GM21576 (cell line): ENCODE results near the gene ST13.
A peak's percentile ranks its signal among the peaks of the same experiment; 100 is the strongest.
"Not testable (repeated sequence)": the region's sequence is repeated elsewhere in the genome, so short reads cannot be mapped to it uniquely, and the experiment has no call there.

ENCODE experiments used
- ATAC-seq: cut with Tn5 transposase; IDR thresholded peaks from one replicate; pipeline ENCODE4 v1.9.1; 2021; ENCODE audit warnings: mild to moderate bottlenecking, moderate library complexity; ENCODE audit not compliant: unreplicated experiment

ST13 gene

DNA sequence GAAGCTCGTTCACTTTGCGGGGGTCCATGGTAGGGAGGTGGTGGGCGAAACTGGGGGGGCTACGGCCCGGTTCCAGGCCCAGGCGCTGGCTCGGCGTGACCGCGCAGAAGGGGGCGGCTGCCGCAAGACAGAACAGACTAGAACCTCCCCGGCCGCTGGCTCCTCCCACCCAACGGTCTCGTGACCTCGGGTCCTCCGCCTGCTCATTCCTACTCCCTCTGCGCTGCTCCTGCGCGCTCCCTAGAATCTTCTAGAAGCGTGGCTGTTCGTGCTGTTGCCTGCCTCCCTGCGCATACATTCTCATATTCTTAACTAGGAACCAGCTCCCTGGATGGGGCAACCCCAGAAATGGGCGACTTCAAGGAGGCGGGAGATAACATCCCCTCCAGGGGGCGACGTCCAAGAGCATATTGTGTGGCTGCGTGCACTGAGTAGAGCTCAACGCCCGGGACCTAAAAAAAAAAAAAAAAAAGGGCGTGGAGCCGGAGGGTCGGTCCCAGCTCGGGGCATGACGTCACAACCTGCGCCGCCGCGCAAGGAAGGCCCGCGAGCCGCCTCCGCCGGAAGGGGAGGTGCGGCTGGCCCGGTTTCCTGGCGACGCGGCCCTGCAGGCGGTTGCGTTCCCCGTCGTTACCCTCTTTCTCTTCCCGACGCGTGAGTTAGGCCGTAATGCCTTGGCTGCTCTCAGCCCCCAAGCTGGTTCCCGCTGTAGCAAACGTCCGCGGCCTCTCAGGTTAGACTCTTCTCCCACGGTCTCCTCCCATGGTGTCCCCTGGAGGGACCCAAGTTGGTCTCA, at the start of gene ST13, which contains the start of gene XPNPEP3:
Gene ST13, minus strand, starts transcription at position 127 of the 796 bp plus-strand sequence. Its CDS starts 99 bp downstream, at position 28.
Gene XPNPEP3, plus strand, starts transcription at position 636 of the 796 bp plus-strand sequence. Its CDS starts 34 bp downstream, at position 670.
- ATAC-seq, result peak; percentile 83

- ATAC-seq, result no peak
Observed at GRCh38 chr22:40904101-40904500, 47.7 kb upstream of the ST13 start.

- no peak for ATAC-seq
Observed at GRCh38 chr22:40898850-40899357, 42.5 kb upstream of the ST13 start.

GRCh38 chr22:40894417-40894816, 38.0 kb upstream of the ST13 start:
- ATAC-seq, result no peak

- ATAC-seq, result no peak
Observed at GRCh38 chr22:40890881-40891280, 34.4 kb upstream of the ST13 start.

DNA sequence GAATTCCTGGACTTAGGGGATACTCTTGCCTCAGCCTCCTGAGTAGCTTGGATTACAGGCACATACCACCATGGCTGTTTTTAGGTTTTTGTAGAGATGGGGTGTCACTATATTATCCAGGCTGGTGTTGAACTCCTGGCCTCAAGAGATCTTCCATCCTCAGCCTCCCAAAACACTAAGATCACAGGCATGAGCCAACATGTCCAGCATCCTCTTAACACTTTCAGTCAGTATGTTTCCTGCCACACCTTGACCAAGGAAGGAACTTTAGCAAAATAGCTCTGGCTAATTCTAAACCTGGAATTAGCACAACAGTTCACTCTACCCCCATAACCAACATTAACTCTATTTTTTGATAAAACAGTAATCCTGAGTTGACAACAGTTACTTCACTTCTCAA, 32.7 kb upstream of the ST13 start:
- ATAC-seq, result no peak

- ATAC-seq, result no peak
Observed at GRCh38 chr22:40878922-40879321, 22.5 kb upstream of the ST13 start.

- ATAC-seq, result no peak
Observed at GRCh38 chr22:40877488-40877887, 21.0 kb upstream of the ST13 start.

GRCh38 chr22:40876907-40877306, 20.5 kb upstream of the ST13 start:
- no peak for ATAC-seq

DNA sequence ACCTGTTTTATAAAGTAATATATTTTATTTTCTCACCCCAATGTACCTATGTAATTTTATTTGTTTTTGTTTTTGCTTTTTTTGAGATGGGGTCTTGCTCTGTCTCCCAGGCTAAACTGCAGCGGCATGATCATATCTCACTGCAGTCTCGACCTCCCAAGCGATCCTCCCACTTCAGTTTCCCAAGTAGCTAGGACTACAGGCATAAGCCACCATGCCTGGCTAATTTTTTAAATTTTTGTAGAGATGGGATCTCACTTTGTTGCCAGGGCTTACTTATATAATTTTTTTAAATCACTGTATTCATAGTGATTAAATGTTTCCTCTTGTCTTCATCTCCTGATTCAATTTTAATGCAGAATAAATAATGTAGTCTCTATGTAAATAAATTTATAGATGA, 18.7 kb upstream of the ST13 start:
- no peak for ATAC-seq

- ATAC-seq, result no peak
Observed at GRCh38 chr22:40874016-40874415, 17.6 kb upstream of the ST13 start.

DNA sequence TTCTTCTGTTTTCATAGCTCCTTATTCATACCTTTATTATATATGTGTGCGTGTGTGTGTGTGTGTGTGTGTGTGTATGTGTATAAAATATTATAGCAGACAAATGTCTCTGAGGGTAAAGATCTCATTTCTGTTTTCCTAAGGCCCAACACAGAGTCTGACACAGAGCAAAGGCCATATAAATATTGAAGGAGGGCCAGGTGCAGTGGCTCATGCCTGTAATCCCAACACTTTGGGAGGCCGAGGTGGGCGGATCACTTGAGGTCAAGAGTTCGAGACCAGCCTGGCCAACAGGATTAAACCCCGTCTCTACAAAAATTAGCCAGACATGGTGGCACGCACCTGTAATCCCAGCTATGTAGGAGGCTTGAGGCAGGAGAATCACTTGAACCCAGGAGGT, 11.9 kb upstream of the ST13 start:
- not testable (repeated sequence) for ATAC-seq

- ATAC-seq, result no peak
Observed at GRCh38 chr22:40867109-40867508, 10.7 kb upstream of the ST13 start.

- ATAC-seq, result no peak
Observed at GRCh38 chr22:40862537-40862936, 6.1 kb upstream of the ST13 start.

DNA sequence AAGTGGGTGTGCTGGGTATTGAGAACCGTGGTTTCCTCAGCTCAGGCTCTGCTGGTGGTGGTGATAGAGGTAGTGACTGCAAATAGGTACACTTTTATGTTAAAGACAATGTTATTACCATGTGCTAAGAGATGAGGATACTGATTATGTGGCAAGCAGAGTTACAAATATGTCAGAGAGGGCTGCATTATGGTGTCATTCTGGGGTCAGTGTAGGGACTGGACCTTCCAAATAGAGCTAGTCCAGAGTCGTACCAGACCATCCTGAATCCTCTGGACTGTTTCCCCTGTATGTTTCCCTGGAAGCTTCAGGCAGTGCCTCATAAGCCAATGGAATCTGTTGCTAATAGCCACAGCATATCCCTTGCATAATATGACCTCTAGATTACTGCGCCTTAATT, 5.6 kb upstream of the ST13 start, which contains the start of gene DNAJB7:
Gene DNAJB7, minus strand, starts transcription at position 101 of the 400 bp plus-strand sequence. CDS start 119 bp downstream, outside the sequence.
- ATAC-seq, result no peak

DNA sequence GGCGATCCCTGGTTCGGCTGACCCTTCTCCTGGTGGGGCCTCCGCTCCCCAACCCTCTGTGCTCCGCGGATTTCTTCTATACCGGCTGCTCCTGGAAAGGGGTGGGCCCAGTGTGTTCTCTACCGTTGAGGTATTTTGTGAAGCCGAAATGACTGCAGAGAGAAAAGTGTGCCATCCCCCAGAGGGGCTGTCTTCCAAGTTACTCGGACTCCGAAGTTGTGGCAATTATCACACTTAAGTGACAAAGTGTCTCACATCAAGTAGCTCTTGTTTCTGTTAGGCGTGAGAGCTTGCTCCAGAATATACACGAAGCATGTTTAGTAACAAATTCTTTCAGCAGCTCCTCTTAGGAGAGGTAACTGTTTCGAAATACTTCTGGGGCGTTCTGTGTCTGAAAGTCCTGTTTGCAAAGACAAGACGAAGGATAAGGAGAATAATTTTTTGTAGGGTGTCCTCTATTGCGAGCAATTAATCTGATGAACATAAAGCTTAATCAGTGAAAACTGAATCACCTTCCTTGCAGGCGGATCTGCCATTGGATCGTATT, 943 bp upstream of the ST13 start:
- ATAC-seq, result no peak

- ATAC-seq, result peak; percentile 12
Observed at GRCh38 chr22:40855979-40856512, 393 bp downstream of the ST13 start.

DNA sequence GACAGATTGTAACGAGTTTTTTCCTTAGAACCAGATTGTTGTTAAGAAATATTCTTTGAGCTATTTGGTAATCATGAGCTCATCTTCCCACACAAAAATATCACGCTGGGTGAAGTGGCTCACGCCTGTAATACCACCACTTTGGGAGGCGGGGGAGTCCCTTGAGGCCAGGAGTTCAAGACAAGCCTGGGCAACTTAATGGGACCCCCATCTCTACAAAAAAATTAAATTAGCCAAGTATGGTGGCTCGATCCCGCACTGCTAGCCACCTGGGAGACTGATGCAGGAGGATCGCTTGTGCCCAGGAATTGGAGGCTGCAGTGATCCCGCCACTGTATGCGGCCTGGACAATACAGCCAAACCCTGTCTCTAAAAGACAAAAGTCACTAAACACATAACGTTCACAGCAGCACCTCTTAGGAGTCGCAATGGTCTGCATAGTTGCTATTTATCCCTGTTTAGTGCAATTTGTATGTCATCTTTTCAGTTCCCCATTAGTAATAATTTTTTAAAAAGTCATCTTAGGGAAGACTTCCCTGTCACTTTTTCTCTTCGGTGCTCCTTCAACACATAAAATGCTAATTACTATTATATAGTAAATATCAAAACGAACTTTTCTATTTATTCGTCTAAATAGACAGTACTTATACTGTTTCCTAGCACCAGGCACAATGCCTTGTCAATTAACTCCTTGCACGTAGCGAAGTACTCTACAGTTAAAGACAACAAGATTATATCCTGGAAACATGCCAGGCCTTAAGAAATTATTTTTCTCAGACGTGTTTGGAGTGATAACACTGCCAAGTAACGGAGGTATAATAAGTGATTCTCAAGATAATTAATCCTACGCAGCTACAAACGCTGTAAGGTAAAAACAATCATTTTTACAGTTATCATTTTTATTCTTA, 1.1 kb downstream of the ST13 start:
- ATAC-seq, result no peak

GRCh38 chr22:40853961-40854360, 2.5 kb downstream of the ST13 start:
- no peak for ATAC-seq

DNA sequence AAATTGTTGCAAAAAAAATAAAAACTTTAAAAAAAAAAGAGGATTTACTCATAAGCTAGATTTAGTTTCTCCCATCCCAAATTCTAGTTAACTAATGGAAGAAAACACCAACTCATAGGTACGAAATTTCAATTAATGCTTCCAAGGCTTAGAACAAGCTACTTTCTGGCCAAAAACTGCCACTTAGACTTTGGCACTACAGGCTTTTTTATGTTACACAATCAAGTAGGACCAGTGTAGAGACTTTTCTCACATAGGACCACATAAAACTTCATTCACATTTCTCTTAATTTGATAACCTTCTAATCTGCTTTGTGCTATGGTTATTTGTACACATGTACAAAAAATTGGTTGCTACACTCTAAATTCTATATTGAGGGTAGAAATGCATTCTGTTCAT, 3.1 kb downstream of the ST13 start:
- ATAC-seq, result no peak

GRCh38 chr22:40845816-40846215, 10.6 kb downstream of the ST13 start:
- ATAC-seq, result not testable (repeated sequence)
